ENCODE measurements around the gene CEP85. TPM values are rescaled to one million over a fixed set of nuclear protein-coding genes. Genes with fewer than 3 reads are reported as not detected.

Gene CEP85
- total RNA-seq, 1 experiment from 2014 or later: 38.6 TPM

DNA sequence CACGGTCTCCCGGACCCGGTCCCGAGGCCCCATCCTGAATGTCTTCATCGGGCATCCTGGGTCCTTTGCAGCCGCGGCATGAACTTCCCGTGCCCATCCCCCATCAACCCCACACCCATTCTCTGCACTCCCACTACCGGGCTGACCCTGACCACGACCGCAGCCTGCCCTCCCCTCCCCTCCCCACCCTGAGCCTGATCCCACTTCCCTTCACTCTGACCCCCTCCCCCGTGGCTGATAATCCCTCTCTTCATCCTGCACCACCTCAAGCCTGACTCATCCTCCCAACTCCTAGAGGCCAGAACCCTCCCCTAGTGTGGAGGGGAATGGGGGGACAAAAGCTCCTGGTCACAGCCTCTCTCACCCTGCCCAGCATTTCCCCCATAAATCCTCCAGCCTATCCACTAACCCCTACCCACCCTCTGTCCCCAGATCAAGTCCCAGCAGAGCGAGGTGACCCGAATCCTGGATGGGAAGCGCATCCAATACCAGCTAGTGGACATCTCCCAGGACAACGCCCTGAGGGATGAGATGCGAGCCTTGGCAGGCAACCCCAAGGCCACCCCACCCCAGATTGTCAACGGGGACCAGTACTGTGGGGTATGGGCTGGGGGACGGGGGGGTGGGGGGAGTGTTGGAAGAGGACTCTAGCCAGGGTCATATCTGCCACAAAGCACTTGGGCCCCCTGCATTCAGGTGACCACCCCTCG lies 46.5 kb downstream of the CEP85 start:
- H3K4me3 Mint-ChIP-seq: peak overlapping the region; percentile 76 to 85
- TF ChIP-seq, protein P1, sequence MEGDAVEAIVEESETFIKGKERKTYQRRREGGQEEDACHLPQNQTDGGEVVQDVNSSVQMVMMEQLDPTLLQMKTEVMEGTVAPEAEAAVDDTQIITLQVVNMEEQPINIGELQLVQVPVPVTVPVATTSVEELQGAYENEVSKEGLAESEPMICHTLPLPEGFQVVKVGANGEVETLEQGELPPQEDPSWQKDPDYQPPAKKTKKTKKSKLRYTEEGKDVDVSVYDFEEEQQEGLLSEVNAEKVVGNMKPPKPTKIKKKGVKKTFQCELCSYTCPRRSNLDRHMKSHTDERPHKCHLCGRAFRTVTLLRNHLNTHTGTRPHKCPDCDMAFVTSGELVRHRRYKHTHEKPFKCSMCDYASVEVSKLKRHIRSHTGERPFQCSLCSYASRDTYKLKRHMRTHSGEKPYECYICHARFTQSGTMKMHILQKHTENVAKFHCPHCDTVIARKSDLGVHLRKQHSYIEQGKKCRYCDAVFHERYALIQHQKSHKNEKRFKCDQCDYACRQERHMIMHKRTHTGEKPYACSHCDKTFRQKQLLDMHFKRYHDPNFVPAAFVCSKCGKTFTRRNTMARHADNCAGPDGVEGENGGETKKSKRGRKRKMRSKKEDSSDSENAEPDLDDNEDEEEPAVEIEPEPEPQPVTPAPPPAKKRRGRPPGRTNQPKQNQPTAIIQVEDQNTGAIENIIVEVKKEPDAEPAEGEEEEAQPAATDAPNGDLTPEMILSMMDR (conservative IDR thresholded peaks at IDR 0.05): no peak
- no peak overlapping the region for H2BK5ac ChIP-seq (ENCODE audit: insufficient read length, low read length)
- no peak overlapping the region for H2BK15ac ChIP-seq (ENCODE audit: low read depth, low read length)
- H4K8ac ChIP-seq (replicated peaks; ENCODE audit: insufficient read length, low read depth, low read length): no peak overlapping the region
- H4K5ac ChIP-seq (ENCODE audit: insufficient read length, low read depth, low read length): no peak overlapping the region
- peaks cover 2% of the 10 kb centered on the region for H4K20me1 ChIP-seq (ENCODE audit: control insufficient read depth, insufficient read depth, insufficient read length)
- no peak overlapping the region for H3K4ac ChIP-seq (ENCODE audit: low read depth, low read length)
- H3K79me2 ChIP-seq (ENCODE audit: insufficient read depth, low read length): no peaks in the 10 kb centered on the region
- no peak overlapping the region for H3K18ac ChIP-seq (ENCODE audit: insufficient read length, low read depth, low read length)
- no peak overlapping the region for H3K27ac ChIP-seq (ENCODE audit: insufficient read length, low read depth, low read length)
- H2AFZ ChIP-seq (ENCODE audit: low read length): no peak overlapping the region
- no peaks in the 10 kb centered on the region; the same call in 1 of the 2 replicates for H3K27me3 Mint-ChIP-seq (ENCODE audit: low read depth)
- H3K4me1 ChIP-seq (ENCODE audit: insufficient read depth, low read length): peaks cover 11% of the 10 kb centered on the region; the same call in 1 of the 2 replicates
- H2BK20ac ChIP-seq (ENCODE audit: low read depth, low read length, poor library complexity, severe bottlenecking): no peak overlapping the region
- H3K79me1 ChIP-seq (ENCODE audit: insufficient read depth, low read depth, low read length, poor library complexity, severe bottlenecking): no peaks in the 10 kb centered on the region
- peaks cover 13% of the 10 kb centered on the region for H3K23me2 ChIP-seq (ENCODE audit: insufficient read length, low read depth, low read length, poor library complexity, severe bottlenecking)
- no peak overlapping the region; a peak in 1 of 7 replicates for H3K27ac Mint-ChIP-seq
- H3K56ac ChIP-seq (ENCODE audit: insufficient read length, low read depth, low read length): no peak overlapping the region
- H3K27me3 ChIP-seq (ENCODE audit: insufficient read depth, low read length): no peaks in the 10 kb centered on the region
- peaks cover 50 to 51% of the 10 kb centered on the region in 2 experiments for H3K4me1 Mint-ChIP-seq
- no peak for DNase-seq
- H4K91ac ChIP-seq (ENCODE audit: insufficient read length, low read depth, low read length): no peak overlapping the region
- H3K23ac ChIP-seq (ENCODE audit: insufficient read length, low read depth, low read length): no peak overlapping the region
- H3K4me2 ChIP-seq (ENCODE audit: insufficient read depth, insufficient read length, low read length): peak overlapping the region; percentile 60
- peaks cover 35 to 46% (median 46%) of the 10 kb centered on the region in 3 experiments for H3K36me3 Mint-ChIP-seq (ENCODE audit: insufficient read depth in 1 of 3, low read depth in 3 of 3)
- no peaks in the 10 kb centered on the region; a peak in 1 of 5 replicates for H3K9me3 Mint-ChIP-seq
- no peaks in the 10 kb centered on the region for H3K9me3 ChIP-seq (ENCODE audit: control insufficient read depth, low read depth, low read length)
- H3K14ac ChIP-seq (ENCODE audit: insufficient read depth, low read length): 0 out of 2 replicates have a peak overlapping the region, but pooled peaks have one; percentile 40
- no peak overlapping the region for H2AK5ac ChIP-seq (ENCODE audit: insufficient read length, low read length)
- no peak overlapping the region for H3T11ph ChIP-seq (ENCODE audit: low read length)
- no CpG with 5 or more reads among the region's 20 CpGs for WGBS (ENCODE audit: extremely low coverage, insufficient read length, low lambda C conversion rate)
- no peak overlapping the region for H2BK120ac ChIP-seq (ENCODE audit: low read depth, low read length, poor library complexity, severe bottlenecking)
- no peak overlapping the region for H2BK12ac ChIP-seq (ENCODE audit: insufficient read length, low read depth, low read length)
- peak overlapping the region; percentile 30 for H3K9ac ChIP-seq (ENCODE audit: extremely low read depth, insufficient read length, low read length)
